Caco-2 (cell line): ENCODE data around the gene SHOC2. TPM values are rescaled to one million over a fixed set of nuclear protein-coding genes. Genes with fewer than 3 reads are reported as not detected.

Experiments
- BruUV-seq: library from RNA; stranded (reverse); fragments of 400-500 nt; replicated peaks from 2 replicates; lab custom pipeline; 2021; lab: Mats Ljungman, UMichigan
- CTCF ChIA-PET: fragments of 300-600 bp; sonication (Branson Sonifier 250); formaldehyde crosslinking; loops from one replicate; lab custom pipeline; 2022; ENCODE audit warnings: antibody characterized with exemption; lab: Charles Lee
- POLR2A ChIA-PET: fragments of 300-600 bp; sonication (Branson Sonifier 250); formaldehyde crosslinking; loops from one replicate; lab custom pipeline; 2022; ENCODE audit warnings: antibody characterized with exemption; lab: Charles Lee
- DNase-seq, 2 experiments: peaks; one replicate each; pipeline versions ENCODE4 v3.0.0 to v3.0.0-alpha.2; 2020 to 2022
- H3K27me3 ChIP-seq: replicated peaks from 2 replicates; pipeline ENCODE4 v1.6.0; 2011; ENCODE audit warnings: low read length; ENCODE audit not compliant: control insufficient read depth, insufficient read depth
- H3K36me3 ChIP-seq: 2 replicates; pipeline ENCODE4 v1.5.1; 2011; ENCODE audit warnings: low read length; ENCODE audit not compliant: control insufficient read depth, insufficient read depth
- H3K4me1 ChIP-seq: fragments of 250-450 bp; sonication (Bioruptor Pico); 2 replicates; pipeline ENCODE4 v1.5.1; 2020; ENCODE audit warnings: mild to moderate bottlenecking
- H3K4me3 ChIP-seq: 2 replicates; pipeline ENCODE4 v1.5.1; 2011; ENCODE audit warnings: low read depth, mild to moderate bottlenecking, control low read depth, low read length
- H3K9me3 ChIP-seq: fragments of 250-450 bp; sonication (Bioruptor Pico); 2 replicates; pipeline ENCODE4 v1.5.1; 2020; ENCODE audit warnings: mild to moderate bottlenecking, moderate library complexity
- H3K27ac Mint-ChIP-seq: one replicate; pipeline ENCODE4 v1.8.0; 2022; ENCODE audit warnings: mixed read lengths; ENCODE audit not compliant: unreplicated experiment
- H3K27me3 Mint-ChIP-seq: one replicate; pipeline ENCODE4 v1.8.0; 2022; ENCODE audit warnings: mixed read lengths; ENCODE audit not compliant: insufficient read depth, unreplicated experiment
- H3K36me3 Mint-ChIP-seq: one replicate; pipeline ENCODE4 v1.8.0; 2022; ENCODE audit warnings: mild to moderate bottlenecking, mixed read lengths; ENCODE audit not compliant: insufficient read depth, unreplicated experiment
- H3K4me1 Mint-ChIP-seq: one replicate; pipeline ENCODE4 v1.8.0; 2022; ENCODE audit warnings: low read depth, mixed read lengths; ENCODE audit not compliant: unreplicated experiment
- H3K4me3 Mint-ChIP-seq: one replicate; pipeline ENCODE4 v1.8.0; 2022; ENCODE audit warnings: mild to moderate bottlenecking, moderate library complexity, mixed read lengths; ENCODE audit not compliant: unreplicated experiment
- H3K9me3 Mint-ChIP-seq: one replicate; pipeline ENCODE4 v1.8.0; 2022; ENCODE audit warnings: mixed read lengths; ENCODE audit not compliant: unreplicated experiment
- intact Hi-C: fragments of 100-400 bp; cut with micrococcal nuclease; formaldehyde crosslinking; loops from one replicate; pipeline ENCODE4 v1.10.0; 2022; ENCODE audit not compliant: unreplicated experiment
- total RNA-seq: library from RNA; stranded (reverse); gene quantifications from 2 replicates; pipeline ENCODE4 v1.2.3, GENCODE V29; 2022
- TF ChIP-seq, protein P1 (sequence below), 2 experiments: fragments of 200-600 bp in 1 of 2; IDR thresholded peaks; 1 replicate in 1 of 2; 2 replicates in 1 of 2; pipeline versions ENCODE4 v1.5.1 to v1.8.0; 2011 to 2022; ENCODE audit warnings: antibody characterized with exemption in 1 of 2, control low read depth in 1 of 2, inconsistent platforms in 1 of 2, low read depth in 1 of 2, low read length in 1 of 2, mild to moderate bottlenecking in 1 of 2, moderate library complexity in 1 of 2; ENCODE audit not compliant: insufficient read depth in 1 of 2, severe bottlenecking in 1 of 2, unreplicated experiment in 1 of 2

The SHOC2 gene
- total RNA-seq, 1 experiment from 2014 or later: 38.5 TPM

DNA sequence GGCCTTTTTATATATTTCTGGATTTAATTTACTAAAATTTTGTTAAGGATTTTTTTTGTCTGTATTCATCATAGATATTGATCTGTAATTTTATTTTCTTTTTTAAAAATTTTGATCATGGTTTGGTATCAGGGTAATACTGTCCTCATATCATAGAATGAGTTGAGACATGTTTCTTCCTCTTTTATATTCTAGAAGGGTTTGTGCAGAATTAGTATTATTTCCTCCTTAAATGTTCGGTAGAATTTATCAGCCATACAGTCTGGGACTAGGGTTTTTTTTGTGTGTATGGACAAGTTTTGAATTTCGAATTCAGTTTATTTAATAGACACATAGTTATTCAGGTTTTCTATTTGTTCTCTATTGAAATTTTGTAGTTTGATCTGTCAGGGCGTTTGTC lies 54.0 kb downstream of the SHOC2 start:
- CTCF ChIA-PET: no interaction called here
- Mint-ChIP-seq H3K9me3 (no peaks in the 10 kb centered on the region), H3K4me3 (no peak overlapping the region), H3K36me3 (peaks cover 2% of the 10 kb centered on the region), H3K4me1 (peaks cover 8% of the 10 kb centered on the region), H3K27me3 (no peaks in the 10 kb centered on the region), H3K27ac (no peak overlapping the region)
- no peaks in the 10 kb centered on the region for H3K27me3 ChIP-seq
- no peak for DNase-seq
- no peaks in the 10 kb centered on the region for H3K36me3 ChIP-seq
- H3K4me3 ChIP-seq: no peak overlapping the region
- H3K9me3 ChIP-seq: no peaks in the 10 kb centered on the region; the same call in 1 of the 2 replicates
- intact Hi-C loops: no loop called here
- no peaks in the 10 kb centered on the region; the same call in 1 of the 2 replicates for H3K4me1 ChIP-seq
- POLR2A ChIA-PET: no interaction called here
- BruUV-seq: no TSS peak
- TF ChIP-seq, protein P1, sequence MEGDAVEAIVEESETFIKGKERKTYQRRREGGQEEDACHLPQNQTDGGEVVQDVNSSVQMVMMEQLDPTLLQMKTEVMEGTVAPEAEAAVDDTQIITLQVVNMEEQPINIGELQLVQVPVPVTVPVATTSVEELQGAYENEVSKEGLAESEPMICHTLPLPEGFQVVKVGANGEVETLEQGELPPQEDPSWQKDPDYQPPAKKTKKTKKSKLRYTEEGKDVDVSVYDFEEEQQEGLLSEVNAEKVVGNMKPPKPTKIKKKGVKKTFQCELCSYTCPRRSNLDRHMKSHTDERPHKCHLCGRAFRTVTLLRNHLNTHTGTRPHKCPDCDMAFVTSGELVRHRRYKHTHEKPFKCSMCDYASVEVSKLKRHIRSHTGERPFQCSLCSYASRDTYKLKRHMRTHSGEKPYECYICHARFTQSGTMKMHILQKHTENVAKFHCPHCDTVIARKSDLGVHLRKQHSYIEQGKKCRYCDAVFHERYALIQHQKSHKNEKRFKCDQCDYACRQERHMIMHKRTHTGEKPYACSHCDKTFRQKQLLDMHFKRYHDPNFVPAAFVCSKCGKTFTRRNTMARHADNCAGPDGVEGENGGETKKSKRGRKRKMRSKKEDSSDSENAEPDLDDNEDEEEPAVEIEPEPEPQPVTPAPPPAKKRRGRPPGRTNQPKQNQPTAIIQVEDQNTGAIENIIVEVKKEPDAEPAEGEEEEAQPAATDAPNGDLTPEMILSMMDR (IDR thresholded peaks at IDR 0.05; ENCODE audit: insufficient read depth in 1 of 2, low read depth in 1 of 2, low read length in 1 of 2, severe bottlenecking in 1 of 2, unreplicated experiment in 1 of 2): no peak

DNA sequence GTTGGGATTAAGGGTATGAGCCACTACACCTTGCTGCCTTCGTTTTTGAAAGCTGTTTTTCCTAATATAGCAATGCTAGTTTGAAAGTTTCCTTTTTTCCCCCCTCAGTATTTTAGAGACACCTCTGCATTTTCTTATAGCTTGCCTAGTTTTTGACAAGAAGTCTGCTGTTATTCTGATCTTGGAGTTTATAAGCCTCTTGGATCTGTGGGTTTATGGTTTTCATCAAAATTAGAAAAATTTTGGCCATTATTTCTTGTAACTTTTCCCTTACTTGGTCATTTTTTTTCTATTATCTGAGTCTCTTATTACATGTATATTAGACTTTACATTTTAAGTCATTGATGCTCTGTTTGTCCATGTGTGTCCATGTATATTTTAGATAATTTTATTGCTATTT lies 57.2 kb downstream of the SHOC2 start:
- Mint-ChIP-seq H3K27ac (no peak overlapping the region), H3K4me3 (no peak overlapping the region), H3K9me3 (no peaks in the 10 kb centered on the region), H3K36me3 (peaks cover 14% of the 10 kb centered on the region), H3K4me1 (peaks cover 8% of the 10 kb centered on the region), H3K27me3 (no peaks in the 10 kb centered on the region)
- intact Hi-C loops: no loop called here
- BruUV-seq: no TSS peak
- Histone ChIP-seq H3K9me3 (no peaks in the 10 kb centered on the region; the same call in 1 of the 2 replicates), H3K27me3 (no peaks in the 10 kb centered on the region), H3K4me1 (no peaks in the 10 kb centered on the region; the same call in 1 of the 2 replicates), H3K4me3 (no peak overlapping the region), H3K36me3 (no peaks in the 10 kb centered on the region)
- no peak for DNase-seq
- CTCF ChIA-PET: no interaction called here
- TF ChIP-seq, protein P1 (IDR thresholded peaks at IDR 0.05; ENCODE audit: insufficient read depth in 1 of 2, low read depth in 1 of 2, low read length in 1 of 2, severe bottlenecking in 1 of 2, unreplicated experiment in 1 of 2): no peak
- POLR2A ChIA-PET: no interaction called here

DNA sequence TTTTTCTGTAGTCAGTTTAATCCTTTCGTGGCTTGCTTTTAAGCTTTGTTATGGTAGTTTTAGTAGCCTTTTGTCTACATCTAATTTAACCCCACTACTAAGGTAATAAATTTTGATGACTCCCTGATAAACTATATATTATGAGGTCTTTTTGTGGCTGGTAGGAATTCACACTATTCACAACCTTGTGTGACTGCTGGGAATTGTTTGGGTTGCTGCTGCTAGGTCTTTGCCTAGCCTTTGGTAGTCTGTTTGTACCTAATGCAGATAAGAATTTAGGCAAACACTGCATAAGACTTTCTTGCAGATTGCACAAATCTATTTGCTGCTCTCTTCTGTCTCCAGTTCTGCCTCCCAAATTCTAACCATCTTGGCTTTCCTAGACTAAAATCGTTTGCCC lies 58.3 kb downstream of the SHOC2 start:
- no peak overlapping the region for H3K4me3 ChIP-seq
- TF ChIP-seq, protein P1 (IDR thresholded peaks at IDR 0.05; ENCODE audit: insufficient read depth in 1 of 2, low read depth in 1 of 2, low read length in 1 of 2, severe bottlenecking in 1 of 2, unreplicated experiment in 1 of 2): no peak
- H3K9me3 Mint-ChIP-seq: no peaks in the 10 kb centered on the region
- no peaks in the 10 kb centered on the region; the same call in 1 of the 2 replicates for H3K9me3 ChIP-seq
- peaks cover 14% of the 10 kb centered on the region for H3K36me3 Mint-ChIP-seq
- CTCF ChIA-PET: no interaction called here
- POLR2A ChIA-PET: no interaction called here
- H3K4me3 Mint-ChIP-seq: no peak overlapping the region
- DNase-seq: no peak
- no TSS peak for BruUV-seq
- H3K27me3 Mint-ChIP-seq: no peaks in the 10 kb centered on the region
- peaks cover 8% of the 10 kb centered on the region for H3K4me1 Mint-ChIP-seq
- H3K27ac Mint-ChIP-seq: no peak overlapping the region
- H3K4me1 ChIP-seq: no peaks in the 10 kb centered on the region; the same call in 1 of the 2 replicates
- intact Hi-C loops: no loop called here
- no peaks in the 10 kb centered on the region for H3K36me3 ChIP-seq
- no peaks in the 10 kb centered on the region for H3K27me3 ChIP-seq
